Measurements from ENCODE around the gene LEP.
"Not testable (repeated sequence)": the region's sequence is repeated elsewhere in the genome, so short reads cannot be mapped to it uniquely, and the experiment has no call there.

LEP gene

GRCh38 chr7:128275681-128276080, 34.6 kb downstream of the LEP start:
- DNase-seq, result no peak

GRCh38 chr7:128278366-128278765, 37.3 kb downstream of the LEP start:
- DNase-seq, result no peak

GRCh38 chr7:128279124-128279713, 38.1 kb downstream of the LEP start:
- no peak for DNase-seq

- DNase-seq, result not testable (repeated sequence)
Measured at GRCh38 chr7:128280451-128280850, 39.4 kb downstream of the LEP start.

- no peak for DNase-seq
Measured at GRCh38 chr7:128281605-128282380, 40.7 kb downstream of the LEP start.

- no peak for DNase-seq
Measured at GRCh38 chr7:128284102-128284501, 43.0 kb downstream of the LEP start.

GRCh38 chr7:128287556-128287955, 46.5 kb downstream of the LEP start:
- DNase-seq, result no peak

- not testable (repeated sequence) for DNase-seq
Measured at GRCh38 chr7:128298004-128298403, 56.9 kb downstream of the LEP start.

GRCh38 chr7:128299109-128299607, 58.1 kb downstream of the LEP start:
- DNase-seq, result no peak

GRCh38 chr7:128302139-128302538, 61.1 kb downstream of the LEP start:
- DNase-seq, result no peak

- DNase-seq, result no peak
Measured at GRCh38 chr7:128303133-128303532, 62.1 kb downstream of the LEP start.

GRCh38 chr7:128303643-128304042, 62.6 kb downstream of the LEP start:
- DNase-seq, result no peak

GRCh38 chr7:128304212-128304611, 63.1 kb downstream of the LEP start:
- DNase-seq, result no peak

GRCh38 chr7:128307061-128307460, 66.0 kb downstream of the LEP start:
- no peak for DNase-seq

Data from CD4-positive, alpha-beta T cell treated with Interleukin-15 for 1 hour (primary cell).